ENCODE data around the gene LRRC3C.
"Not testable (repeated sequence)": the region's sequence is repeated elsewhere in the genome, so short reads cannot be mapped to it uniquely, and the experiment has no call there.

Gene LRRC3C

GRCh38 chr17:39927101-39927928, at the start of gene LRRC3C, which contains the start of gene ORMDL3:
Gene LRRC3C (plus strand): TSS chr17:39927732. CDS start chr17:39941524, 13,792 bp downstream.
Gene ORMDL3 (minus strand): TSS chr17:39927601. CDS start chr17:39924203, 3,398 bp downstream.
- DNase-seq (ENCODE audit: low read depth): peak; percentile 88

- DNase-seq (ENCODE audit: low read depth): not testable (repeated sequence)
These were observed 41.4 kb upstream of the LRRC3C start for GRCh38 chr17:39886102-39886501.

GRCh38 chr17:39887078-39887477, 40.5 kb upstream of the LRRC3C start:
- DNase-seq (ENCODE audit: low read depth): no peak

- no peak for DNase-seq (ENCODE audit: low read depth)
These were observed 38.3 kb upstream of the LRRC3C start for GRCh38 chr17:39889200-39889599.

GRCh38 chr17:39894681-39895376, 32.7 kb upstream of the LRRC3C start:
- no peak for DNase-seq (ENCODE audit: low read depth)

GRCh38 chr17:39898088-39898487, 29.4 kb upstream of the LRRC3C start:
- DNase-seq (ENCODE audit: low read depth): no peak

GRCh38 chr17:39899215-39899614, 28.3 kb upstream of the LRRC3C start:
- DNase-seq (ENCODE audit: low read depth): no peak

- DNase-seq (ENCODE audit: low read depth): not testable (repeated sequence)
These were observed 25.5 kb upstream of the LRRC3C start for GRCh38 chr17:39902027-39902426.

- no peak for DNase-seq (ENCODE audit: low read depth)
These were observed 24.2 kb upstream of the LRRC3C start for GRCh38 chr17:39903158-39903884.

- no peak for DNase-seq (ENCODE audit: low read depth)
These were observed 22.6 kb upstream of the LRRC3C start for GRCh38 chr17:39904990-39905288.

GRCh38 chr17:39908789-39909352, 18.7 kb upstream of the LRRC3C start:
- DNase-seq (ENCODE audit: low read depth): no peak

GRCh38 chr17:39913989-39914388, 13.5 kb upstream of the LRRC3C start:
- DNase-seq (ENCODE audit: low read depth): no peak

- no peak for DNase-seq (ENCODE audit: low read depth)
These were observed 12.0 kb upstream of the LRRC3C start for GRCh38 chr17:39915559-39915958.

GRCh38 chr17:39916918-39917317, 10.6 kb upstream of the LRRC3C start:
- no peak for DNase-seq (ENCODE audit: low read depth)

- DNase-seq (ENCODE audit: low read depth): no peak
These were observed 8.3 kb upstream of the LRRC3C start for GRCh38 chr17:39919087-39919683.

GRCh38 chr17:39920218-39921210, 7.0 kb upstream of the LRRC3C start:
- no peak for DNase-seq (ENCODE audit: low read depth)

GRCh38 chr17:39921323-39921722, 6.2 kb upstream of the LRRC3C start:
- DNase-seq (ENCODE audit: low read depth): no peak

- no peak for DNase-seq (ENCODE audit: low read depth)
These were observed 5.5 kb upstream of the LRRC3C start for GRCh38 chr17:39922006-39922405.

- no peak for DNase-seq (ENCODE audit: low read depth)
These were observed 4.3 kb upstream of the LRRC3C start for GRCh38 chr17:39923230-39923629.

GRCh38 chr17:39923836-39924690, 3.5 kb upstream of the LRRC3C start:
- no peak for DNase-seq (ENCODE audit: low read depth)
